Neutrophil (primary cell): ENCODE results near the gene FBXO9.

ENCODE experiments used
- H3K27ac ChIP-seq: fragments of 200-600 bp; sonication (generic); 2 replicates; pipeline ENCODE4 v1.5.1; 2016; ENCODE audit warnings: mild to moderate bottlenecking, moderate library complexity
- H3K27me3 ChIP-seq: fragments of 200-600 bp; sonication (generic); 2 replicates; pipeline ENCODE4 v1.6.0; 2016; ENCODE audit warnings: mild to moderate bottlenecking
- H3K36me3 ChIP-seq: fragments of 200-600 bp; sonication (generic); 2 replicates; pipeline ENCODE4 v1.5.1; 2017
- H3K4me1 ChIP-seq, 2 experiments: fragments of 200-600 bp in 1 of 2; sonication (generic) in 1 of 2; 1 replicate in 1 of 2; 2 replicates in 1 of 2; pipeline versions ENCODE4 v1.5.1 to v1.6.1; 2013 to 2016; ENCODE audit warnings: low read depth in 1 of 2, low read length in 1 of 2, mild to moderate bottlenecking in 1 of 2, moderate library complexity in 1 of 2; ENCODE audit not compliant: control insufficient read depth in 1 of 2, insufficient read depth in 1 of 2
- H3K4me3 ChIP-seq, 2 experiments: fragments of 200-600 bp in 1 of 2; sonication (generic) in 1 of 2; 1 replicate in 1 of 2; 2 replicates in 1 of 2; pipeline ENCODE4 v1.5.1; 2013 to 2016; ENCODE audit warnings: low read depth in 1 of 2, low read length in 1 of 2, mild to moderate bottlenecking in 1 of 2, moderate library complexity in 1 of 2
- H3K9me3 ChIP-seq: fragments of 200-600 bp; sonication (generic); 2 replicates; pipeline ENCODE4 v1.5.1; 2016
- TF ChIP-seq, protein P1 (sequence below): fragments of 200-600 bp; sonication (generic); IDR thresholded peaks from 2 replicates; pipeline ENCODE4 v1.5.1; 2016; ENCODE audit warnings: antibody characterized with exemption

FBXO9 gene

GRCh38 chr6:53070806-53071205 lies 5.6 kb downstream of the FBXO9 start:
- Histone ChIP-seq H3K4me3 (no peak overlapping the region), H3K4me1 (peaks cover 55 to 57% of the 10 kb centered on the region in 2 experiments), H3K9me3 (no peaks in the 10 kb centered on the region), H3K36me3 (peaks cover 36% of the 10 kb centered on the region), H3K27ac (peak overlapping the region; percentile 23), H3K27me3 (no peaks in the 10 kb centered on the region)
- TF ChIP-seq, protein P1, sequence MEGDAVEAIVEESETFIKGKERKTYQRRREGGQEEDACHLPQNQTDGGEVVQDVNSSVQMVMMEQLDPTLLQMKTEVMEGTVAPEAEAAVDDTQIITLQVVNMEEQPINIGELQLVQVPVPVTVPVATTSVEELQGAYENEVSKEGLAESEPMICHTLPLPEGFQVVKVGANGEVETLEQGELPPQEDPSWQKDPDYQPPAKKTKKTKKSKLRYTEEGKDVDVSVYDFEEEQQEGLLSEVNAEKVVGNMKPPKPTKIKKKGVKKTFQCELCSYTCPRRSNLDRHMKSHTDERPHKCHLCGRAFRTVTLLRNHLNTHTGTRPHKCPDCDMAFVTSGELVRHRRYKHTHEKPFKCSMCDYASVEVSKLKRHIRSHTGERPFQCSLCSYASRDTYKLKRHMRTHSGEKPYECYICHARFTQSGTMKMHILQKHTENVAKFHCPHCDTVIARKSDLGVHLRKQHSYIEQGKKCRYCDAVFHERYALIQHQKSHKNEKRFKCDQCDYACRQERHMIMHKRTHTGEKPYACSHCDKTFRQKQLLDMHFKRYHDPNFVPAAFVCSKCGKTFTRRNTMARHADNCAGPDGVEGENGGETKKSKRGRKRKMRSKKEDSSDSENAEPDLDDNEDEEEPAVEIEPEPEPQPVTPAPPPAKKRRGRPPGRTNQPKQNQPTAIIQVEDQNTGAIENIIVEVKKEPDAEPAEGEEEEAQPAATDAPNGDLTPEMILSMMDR, result no peak

- H3K27me3 ChIP-seq, result no peaks in the 10 kb centered on the region
- peaks cover 39 to 40% of the 10 kb centered on the region in 2 experiments for H3K4me1 ChIP-seq
- H3K36me3 ChIP-seq, result peaks cover 48% of the 10 kb centered on the region
- TF ChIP-seq, protein P1, result no peak
- no peaks in the 10 kb centered on the region for H3K9me3 ChIP-seq
- peak overlapping the region; percentile 18 for H3K27ac ChIP-seq
- H3K4me3 ChIP-seq, result no peak overlapping the region
Observed at GRCh38 chr6:53074347-53074746, 9.1 kb downstream of the FBXO9 start.

DNA sequence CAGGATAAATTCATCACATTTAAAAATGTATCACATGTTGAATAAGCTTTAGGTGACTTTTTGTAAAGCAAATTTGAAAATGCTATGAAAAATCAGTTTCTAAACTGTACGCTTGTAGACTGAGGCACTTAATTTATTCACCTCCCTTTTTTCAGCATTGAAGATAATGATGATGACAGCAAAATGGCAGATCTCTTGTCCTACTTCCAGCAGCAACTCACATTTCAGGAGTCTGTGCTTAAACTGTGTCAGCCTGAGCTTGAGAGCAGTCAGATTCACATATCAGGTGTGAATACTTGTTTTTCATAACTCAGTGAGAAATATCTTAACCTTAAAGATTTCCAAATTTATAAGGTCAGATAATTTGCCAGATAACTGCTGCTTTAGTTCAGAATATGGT lies 15.6 kb downstream of the FBXO9 start:
- Histone ChIP-seq H3K27me3 (no peaks in the 10 kb centered on the region), H3K36me3 (peaks cover 67% of the 10 kb centered on the region)
- TF ChIP-seq, protein P1, result no peak

GRCh38 chr6:53086302-53086701 lies 21.1 kb downstream of the FBXO9 start:
- TF ChIP-seq, protein P1, result no peak
- H3K27ac ChIP-seq, result no peak overlapping the region
- H3K9me3 ChIP-seq, result no peaks in the 10 kb centered on the region
- H3K27me3 ChIP-seq, result no peaks in the 10 kb centered on the region
- peaks cover 89% of the 10 kb centered on the region for H3K36me3 ChIP-seq
- no peak overlapping the region for H3K4me3 ChIP-seq
- peaks cover 7 to 8% of the 10 kb centered on the region in 2 experiments for H3K4me1 ChIP-seq

More for the DNA sequence above, 15.6 kb downstream of the FBXO9 start:
- Histone ChIP-seq H3K27ac (peak overlapping the region; percentile 72), H3K4me1 (peaks cover 32 to 36% of the 10 kb centered on the region in 2 experiments), H3K4me3 (no peak overlapping the region), H3K9me3 (no peaks in the 10 kb centered on the region)

- H3K27ac ChIP-seq, result no peak overlapping the region
- H3K27me3 ChIP-seq, result no peaks in the 10 kb centered on the region
Observed at GRCh38 chr6:53089948-53090347, 24.7 kb downstream of the FBXO9 start.

More at GRCh38 chr6:53089948-53090347, 24.7 kb downstream of the FBXO9 start:
- Histone ChIP-seq H3K36me3 (peaks cover 89% of the 10 kb centered on the region), H3K4me1 (no peaks in the 10 kb centered on the region), H3K9me3 (no peaks in the 10 kb centered on the region), H3K4me3 (no peak overlapping the region)
- TF ChIP-seq, protein P1, result no peak
